ENCODE data around the gene OSCP1.

- no peak for TF ChIP-seq YY1 (IDR thresholded peaks at IDR 0.05; ENCODE audit: insufficient read depth, insufficient read length)
- TF ChIP-seq ZNF274 (IDR thresholded peaks at IDR 0.05; ENCODE audit: low read depth, low read length): no peak
These were observed 53.2 kb downstream of the OSCP1 start for GRCh38 chr1:36397083-36397377.

Measured in NT2/D1 (cell line).